GM13977 (cell line): ENCODE data around the gene PLCG1.
"Not testable (repeated sequence)": the region's sequence is repeated elsewhere in the genome, so short reads cannot be mapped to it uniquely, and the experiment has no call there.

ENCODE experiments used
- DNase-seq: peaks from one replicate; pipeline ENCODE4 v3.0.0; 2012; ENCODE audit warnings: low spot score
- CTCF ChIP-seq: IDR thresholded peaks from 2 replicates; pipeline ENCODE4 v1.5.1; 2012; ENCODE audit warnings: mild to moderate bottlenecking, control low read depth; ENCODE audit not compliant: insufficient read depth; ENCODE audit errors: extremely low read depth, missing control alignments
- in situ Hi-C: fragments of 300-500 bp; cut with MboI; formaldehyde crosslinking; loops from one replicate; pipeline ENCODE4 v1.12.0; 2022; ENCODE audit warnings: low sequenced_read_pairs, low pct_unique_long_range_greater_than_20kb, mixed read lengths, inconsistent platforms; ENCODE audit not compliant: unreplicated experiment

PLCG1 gene

GRCh38 chr20:41111578-41111951 is 25.8 kb upstream of the PLCG1 start:
- in situ Hi-C loops = no loop called here
- no peak for TF ChIP-seq CTCF
- peak; percentile 24 for DNase-seq

- DNase-seq = no peak
- TF ChIP-seq CTCF = no peak
- in situ Hi-C loops = no loop called here
These were observed 20.9 kb upstream of the PLCG1 start for GRCh38 chr20:41116282-41116956.

GRCh38 chr20:41118159-41118558 is 19.2 kb upstream of the PLCG1 start:
- in situ Hi-C loops, DNase-seq: not testable (repeated sequence)

- TF ChIP-seq CTCF = no peak
- DNase-seq = no peak
- in situ Hi-C loops = no loop called here
These were observed 18.7 kb upstream of the PLCG1 start for GRCh38 chr20:41118632-41119031.

- DNase-seq = no peak
- no peak for TF ChIP-seq CTCF
- in situ Hi-C loops = no loop called here
These were observed 17.5 kb upstream of the PLCG1 start for GRCh38 chr20:41119614-41120561.

- no peak for TF ChIP-seq CTCF
- DNase-seq = no peak
- in situ Hi-C loops = no loop called here
These were observed 15.9 kb upstream of the PLCG1 start for GRCh38 chr20:41121399-41121798.

- DNase-seq = no peak
- in situ Hi-C loops = no loop called here
- no peak for TF ChIP-seq CTCF
These were observed 13.7 kb upstream of the PLCG1 start for GRCh38 chr20:41123631-41124030.
